Heart right ventricle (tissue), 16 donors: ENCODE data around the gene RHOT2. TPM values are rescaled to one million over a fixed set of nuclear protein-coding genes. Genes with fewer than 3 reads are reported as not detected.
A peak's percentile ranks its signal among the peaks of the same experiment; 100 is the strongest.

Experiments
- ATAC-seq, 8 donors: fragments of 200-7000 bp; cut with Tn5 transposase; one replicate each; pipeline ENCODE4 v1.9.1; 2020; ENCODE audit warnings: mild to moderate bottlenecking in 8 of 8, moderate library complexity in 8 of 8, moderate number of reproducible peaks in 1 of 8
- DNase-seq, 2 donors: peaks; one replicate each; pipeline ENCODE4 v3.0.0-alpha.2; 2020
- H3K27ac ChIP-seq, 10 donors: fragments of 200-600 bp; sonication (generic) in 2 of 10; one replicate each; pipeline versions ENCODE4 v1.5.0 to v1.8.0; 2020 to 2022; ENCODE audit warnings: mild to moderate bottlenecking in 3 of 10
- H3K27me3 ChIP-seq, 7 donors: fragments of 200-600 bp; one replicate each; pipeline ENCODE4 v1.8.0; 2021 to 2022; ENCODE audit warnings: mild to moderate bottlenecking in 2 of 7
- H3K36me3 ChIP-seq, 9 donors: fragments of 200-600 bp; sonication (generic) in 1 of 9; one replicate each; pipeline versions ENCODE4 v1.5.0 to v1.8.0; 2020 to 2022; ENCODE audit warnings: mild to moderate bottlenecking in 2 of 9
- H3K4me1 ChIP-seq, 9 donors: fragments of 200-600 bp; sonication (generic) in 1 of 9; one replicate each; pipeline versions ENCODE4 v1.5.0 to v1.8.0; 2020 to 2022; ENCODE audit warnings: mild to moderate bottlenecking in 4 of 9
- H3K4me3 ChIP-seq, 10 donors: fragments of 200-600 bp; sonication (generic) in 2 of 10; one replicate each; pipeline versions ENCODE4 v1.5.0 to v1.8.0; 2020 to 2022; ENCODE audit warnings: mild to moderate bottlenecking in 7 of 10, moderate library complexity in 2 of 10
- H3K9me3 ChIP-seq, 11 donors: fragments of 200-600 bp in 10 of 11; sonication (generic) in 2 of 11; one replicate each; pipeline versions ENCODE4 v1.5.0 to v1.8.0; 2013 to 2022; ENCODE audit warnings: mild to moderate bottlenecking in 2 of 11, control low read depth in 1 of 11, moderate library complexity in 1 of 11
- WGBS, 2 donors: extraction: QIAGEN DNeasy Blood & Tissue Kit; methylation state at CpG; one replicate each; pipeline ENCODE4 v1.1.7; 2013; ENCODE audit warnings: inconsistent platforms in 1 of 2; 5-methylcytosine and 5-hydroxymethylcytosine counted together
- intact Hi-C, 10 donors: fragments of 100-400 bp; cut with DNase I; formaldehyde crosslinking; loops; one replicate each; pipeline versions ENCODE4 v1.11.1 to v1.14.2; 2022
- long read RNA-seq, 3 donors: library from polyadenylated mRNA; unstranded; transcript quantifications; one replicate each; pipeline ENCODE4 v2.0.0, GENCODE V29; 2020 to 2021
- polyA plus RNA-seq, 2 donors: library from polyadenylated mRNA; stranded (reverse); fragments of 200-250 nt; gene quantifications; one replicate each; pipeline ENCODE4 v1.2.3, GENCODE V29; 2013
- total RNA-seq, 10 donors: library from RNA; stranded (reverse); fragmentation: NEBNext Ultra II Directional in 3 of 10; extraction: Animal tissue kit (Norgen Biotek cat#: 25700) in 3 of 10; gene quantifications; one replicate each; pipeline versions ENCODE4 v1.2.1 to v1.2.4, GENCODE V29; 2021 to 2023
- TF ChIP-seq, protein P1 (sequence below), 9 donors: fragments of 200-600 bp; sonication (generic) in 2 of 9; IDR thresholded peaks; one replicate each; pipeline versions ENCODE4 v1.5.0 to v1.8.0; 2021 to 2022; ENCODE audit warnings: antibody characterized with exemption in 9 of 9, mild to moderate bottlenecking in 5 of 9, moderate library complexity in 1 of 9
- donor health status: Arrhythmogenic right ventricular cardiomyopathy.
- donor health status: ischemic (EF 13 %, LVEDD 7.1; RV severe dilation, severe dysfunction).
- donor health status: healthy with polysubstance abuse.
- donor health status: DM: no; HTN: yes; CAD: no.
- donor health status: DM: no; HTN: no; CAD: no.
- donor health status: ischemic (EF 25% LVEDD 6.9; RV normal size, moderate dysfunction).
- donor health status: ischemic (EF 25% LVEDD 5.7; RV mildly dilated, moderate dysfunction).
- donor health status: healthy.
- donor health status: DM: yes; HTN: yes; CAD: no.
- donor health status: Ischemic cardiomyopathy.
- donor health status: ischemic (EF 35%, LVEDD 5.7; RV mildly dilated, moderate dysfunction).
- donor health status: nonischemic (EF 11% LVEDD 7.7; RV severe dilation, severe dysfunction).
- donor health status: DM: yes; HTN: yes; CAD: no.
- donor health status: PGD.
- donor health status: ischemic (EF 29% LVEDD 5.4; RV normal size, mild dysfunction).
- donor health status: nonischemic (EF 23%, LVEDD 6.1; RV moderate dilation, normal function).

The RHOT2 gene
- total RNA-seq (100 to 1,000 TPM in 3 of 10 donors, 10 to 100 TPM in 7; 66.8 to 118 (median 89.2) TPM), polyA plus RNA-seq (100 to 1,000 TPM; 101 to 261 TPM)
- long read RNA-seq, donor 1, transcript RHOT2-201 (19 exons, 2,539 nt): major isoform, 49 of 220 reads
- long read RNA-seq, donor 1, partial matches to known transcripts: 53 of 220 reads
- long read RNA-seq, donor 1, other reads (novel, unspliced or antisense): 115 of 220 reads
- long read RNA-seq, donor 2, transcript RHOT2-201 (19 exons, 2,539 nt): major isoform, 65 of 278 reads
- long read RNA-seq, donor 2, partial matches to known transcripts: 81 of 278 reads
- long read RNA-seq, donor 2, other reads (novel, unspliced or antisense): 128 of 278 reads
- long read RNA-seq, donor 3, transcript RHOT2-201 (19 exons, 2,539 nt): major isoform, 113 of 359 reads
- long read RNA-seq, donor 3, partial matches to known transcripts: 73 of 359 reads
- long read RNA-seq, donor 3, other reads (novel, unspliced or antisense): 172 of 359 reads

- H3K27ac ChIP-seq: peak within 1 kb of the TSS; percentile 81 to 98 (median 91)
- peaks cover 6 to 23% (median 17%) of the 10 kb centered on the region in 9 donors for H3K4me1 ChIP-seq
- TF ChIP-seq, protein P1, sequence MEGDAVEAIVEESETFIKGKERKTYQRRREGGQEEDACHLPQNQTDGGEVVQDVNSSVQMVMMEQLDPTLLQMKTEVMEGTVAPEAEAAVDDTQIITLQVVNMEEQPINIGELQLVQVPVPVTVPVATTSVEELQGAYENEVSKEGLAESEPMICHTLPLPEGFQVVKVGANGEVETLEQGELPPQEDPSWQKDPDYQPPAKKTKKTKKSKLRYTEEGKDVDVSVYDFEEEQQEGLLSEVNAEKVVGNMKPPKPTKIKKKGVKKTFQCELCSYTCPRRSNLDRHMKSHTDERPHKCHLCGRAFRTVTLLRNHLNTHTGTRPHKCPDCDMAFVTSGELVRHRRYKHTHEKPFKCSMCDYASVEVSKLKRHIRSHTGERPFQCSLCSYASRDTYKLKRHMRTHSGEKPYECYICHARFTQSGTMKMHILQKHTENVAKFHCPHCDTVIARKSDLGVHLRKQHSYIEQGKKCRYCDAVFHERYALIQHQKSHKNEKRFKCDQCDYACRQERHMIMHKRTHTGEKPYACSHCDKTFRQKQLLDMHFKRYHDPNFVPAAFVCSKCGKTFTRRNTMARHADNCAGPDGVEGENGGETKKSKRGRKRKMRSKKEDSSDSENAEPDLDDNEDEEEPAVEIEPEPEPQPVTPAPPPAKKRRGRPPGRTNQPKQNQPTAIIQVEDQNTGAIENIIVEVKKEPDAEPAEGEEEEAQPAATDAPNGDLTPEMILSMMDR (IDR thresholded peaks at IDR 0.05): peak; percentile 81 to 98 (median 93)
- 1% methylated on average over 61 to 78 of the region's 78 CpGs for WGBS, 2 donors
- peak within 1 kb of the TSS; percentile 84 to 100 (median 96) for H3K4me3 ChIP-seq
- H3K36me3 ChIP-seq: peaks cover 0 to 40% (median 30%) of the 10 kb centered on the region in 9 donors
- H3K27me3 ChIP-seq: no peaks in the 10 kb centered on the region
- no peaks in the 10 kb centered on the region for H3K9me3 ChIP-seq
- ATAC-seq (peak; percentile 87 to 95 (median 92)), DNase-seq (peak; percentile 93 to 94)
- intact Hi-C loops: loop anchor here in 2 of 10 donors (10.0 kb wide), 1 partner anchor 83 kb away; no protein-coding TSS in a partner anchor
Measured at GRCh38 chr16:667780-668518, at the start of gene RHOT2. TSS of gene RHOT2 (plus strand) at chr16:668132. CDS start at chr16:668200, 68 bp downstream.

DNA sequence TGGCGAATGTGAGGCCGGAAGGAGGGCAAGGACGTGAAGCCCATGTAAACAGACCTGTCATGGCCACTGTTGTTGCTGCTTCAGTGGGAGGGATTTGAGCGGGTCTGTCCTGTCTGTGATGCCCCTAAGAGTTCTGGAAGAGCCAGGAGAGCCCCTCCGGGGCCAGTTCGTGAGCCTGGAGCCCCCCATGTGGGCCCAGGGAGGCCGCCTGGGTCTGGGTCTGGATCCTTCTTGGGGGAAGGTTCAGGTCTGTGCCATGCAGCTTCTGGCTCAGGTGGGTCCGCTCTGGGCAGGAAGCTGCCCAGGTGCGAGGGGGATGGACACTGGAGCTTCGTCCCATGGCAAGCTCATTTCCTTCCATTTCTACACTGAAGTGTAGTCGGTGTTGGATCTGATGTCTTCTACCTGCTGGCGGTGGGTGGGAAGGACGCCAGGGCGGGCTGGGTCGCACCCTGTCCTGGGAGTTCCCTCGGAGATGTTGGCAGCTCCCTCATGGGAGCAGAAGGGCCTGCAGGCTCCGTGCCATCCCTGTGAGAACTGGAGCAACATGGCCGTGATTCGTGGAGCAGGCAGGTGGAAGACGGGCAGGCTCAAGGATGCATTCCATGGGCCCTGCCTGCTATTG is 48.3 kb upstream of the RHOT2 start:
- 92 to 93% methylated on average over 20 of the region's 20 CpGs for WGBS, 2 donors
- TF ChIP-seq, protein P1 (IDR thresholded peaks at IDR 0.05): no peak
- no peak for ATAC-seq

DNA sequence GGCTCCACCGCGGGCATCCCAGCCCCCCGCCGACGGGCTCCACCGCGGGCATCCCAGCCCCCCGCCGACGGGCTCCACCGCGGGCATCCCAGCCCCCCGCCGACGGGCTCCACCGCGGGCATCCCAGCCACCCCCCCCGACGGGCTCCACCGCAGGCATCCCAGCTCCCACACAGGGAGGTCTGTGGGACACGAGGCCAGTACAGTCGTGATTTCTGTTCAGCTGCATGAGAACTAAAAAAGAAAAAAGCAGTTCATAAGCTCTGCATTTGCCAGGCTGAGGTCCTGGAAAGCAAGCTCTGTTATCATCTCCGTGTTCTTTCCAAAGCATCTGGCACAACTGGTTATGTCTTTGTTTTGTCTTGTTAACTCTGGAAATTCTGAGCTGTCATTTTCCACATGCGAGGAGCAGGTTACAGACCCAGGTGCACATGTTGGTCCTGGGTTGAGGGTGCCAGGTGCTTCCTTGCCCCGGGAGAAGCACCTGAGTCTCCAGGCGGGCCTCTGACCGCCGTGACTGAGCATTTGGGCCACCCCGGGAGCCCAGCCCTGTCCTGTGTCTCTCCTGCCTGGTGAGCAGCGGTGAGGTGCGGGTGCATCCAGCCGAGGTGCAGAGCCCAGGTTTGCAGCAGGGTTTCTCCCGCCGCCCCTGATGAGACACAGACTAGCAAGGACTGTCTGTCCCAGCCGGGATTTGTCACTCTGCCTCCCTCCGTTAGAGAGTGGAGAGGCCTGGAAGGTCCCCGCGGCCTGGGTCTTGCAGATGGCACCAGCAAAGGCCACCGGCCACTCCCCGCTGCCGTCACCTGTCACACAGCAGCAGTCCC is 47.0 kb upstream of the RHOT2 start:
- DNase-seq (no peak), ATAC-seq (no peak)
- Histone ChIP-seq H3K4me3 (no peak overlapping the region), H3K27ac (no peak overlapping the region), H3K9me3 (no peaks in the 10 kb centered on the region), H3K4me1 (no peaks in the 10 kb centered on the region), H3K36me3 (peaks cover 0 to 24% (median 0%) of the 10 kb centered on the region in 9 donors), H3K27me3 (no peaks in the 10 kb centered on the region)
- 86 to 93% methylated on average over 39 to 41 of the region's 41 CpGs for WGBS, 2 donors
- intact Hi-C loops: no loop called here
- TF ChIP-seq, protein P1 (IDR thresholded peaks at IDR 0.05): no peak

More for the DNA sequence above, 48.3 kb upstream of the RHOT2 start:
- no peaks in the 10 kb centered on the region for H3K9me3 ChIP-seq
- no peak overlapping the region for H3K27ac ChIP-seq
- no peak overlapping the region for H3K4me3 ChIP-seq
- DNase-seq: no peak
- H3K27me3 ChIP-seq: no peaks in the 10 kb centered on the region
- peaks cover 0 to 14% (median 0%) of the 10 kb centered on the region in 9 donors for H3K36me3 ChIP-seq
- intact Hi-C loops: no loop called here
- H3K4me1 ChIP-seq: no peaks in the 10 kb centered on the region
